ENCODE data around the gene PPP3R2.
A peak's percentile ranks its signal among the peaks of the same experiment; 100 is the strongest.

Gene PPP3R2

DNA sequence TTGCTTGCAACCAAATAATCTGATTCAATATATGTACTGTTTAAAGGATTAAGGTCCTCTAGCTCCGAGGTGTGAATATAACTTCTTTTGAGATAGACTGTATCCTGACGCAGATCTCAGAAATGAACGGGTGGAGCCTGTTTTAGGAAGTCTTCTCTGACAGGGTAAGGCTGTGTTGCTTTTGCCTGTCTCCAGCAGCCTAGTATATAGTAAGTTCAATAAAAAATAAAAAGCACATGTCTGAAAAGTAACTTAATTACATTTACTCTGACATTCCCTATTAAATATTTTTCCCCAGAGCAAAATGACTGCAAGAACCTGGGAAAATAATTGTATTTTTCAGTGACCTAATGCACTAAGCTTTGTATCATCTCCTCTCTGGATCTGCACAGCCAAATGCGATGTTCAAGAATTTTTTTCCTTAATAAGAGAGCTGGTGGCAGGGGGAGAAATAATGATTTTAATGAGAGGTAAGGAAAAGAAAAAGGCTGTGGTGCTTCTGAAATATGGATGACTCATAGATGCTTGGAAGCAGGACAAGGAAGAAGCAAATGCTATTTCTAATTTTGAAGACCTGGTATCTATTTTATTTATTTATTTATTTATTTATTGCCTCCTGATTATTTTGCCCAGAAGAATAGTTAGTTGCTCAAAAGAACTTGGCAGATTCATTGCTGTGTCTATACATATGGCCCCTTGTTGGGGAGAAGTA, 7.3 kb downstream of the PPP3R2 start:
- Histone ChIP-seq H3K36me3 (replicated peaks) (no peaks in the 10 kb centered on the region), H3K27me3 (replicated peaks) (no peaks in the 10 kb centered on the region), H3K27ac (no peak overlapping the region), H3K4me3 (ENCODE audit: low read depth, low read length) (no peak overlapping the region)
- no peak for DNase-seq
- in situ Hi-C loops (cut with HindIII; ENCODE audit: low pct_ligation_motif_present, low sequenced_read_pairs) = no loop called here
- TF ChIP-seq CTCF (IDR thresholded peaks at IDR 0.05; ENCODE audit: low read depth, low read length, missing control alignments) = no peak

DNA sequence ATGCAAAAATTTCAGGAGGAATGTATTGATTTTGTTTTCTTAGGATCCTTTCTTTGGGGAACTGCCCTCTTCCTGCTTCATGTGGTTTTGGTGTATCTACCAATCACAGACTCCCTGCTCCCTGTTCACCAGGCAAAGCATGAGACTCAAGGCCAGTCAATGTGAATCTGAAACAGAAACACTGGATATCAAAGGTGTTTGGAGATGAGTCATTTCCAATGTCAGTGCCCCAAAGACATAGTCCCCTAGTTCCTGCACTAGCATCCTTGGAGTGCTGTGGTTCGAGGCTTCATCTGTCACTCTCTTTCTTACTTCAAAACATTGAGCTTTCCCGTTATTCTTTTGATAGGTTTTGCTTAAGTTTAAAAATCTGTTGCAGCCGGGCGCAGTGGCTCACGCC, 8.1 kb downstream of the PPP3R2 start:
- DNase-seq = no peak
- no peak overlapping the region for H3K4me3 ChIP-seq (ENCODE audit: low read depth, low read length)
- no peaks in the 10 kb centered on the region for H3K36me3 ChIP-seq (replicated peaks)
- in situ Hi-C loops (cut with HindIII; ENCODE audit: low pct_ligation_motif_present, low sequenced_read_pairs) = no loop called here
- H3K27me3 ChIP-seq (replicated peaks) = no peaks in the 10 kb centered on the region
- no peak for TF ChIP-seq CTCF (IDR thresholded peaks at IDR 0.05; ENCODE audit: low read depth, low read length, missing control alignments)
- no peak overlapping the region for H3K27ac ChIP-seq

DNA sequence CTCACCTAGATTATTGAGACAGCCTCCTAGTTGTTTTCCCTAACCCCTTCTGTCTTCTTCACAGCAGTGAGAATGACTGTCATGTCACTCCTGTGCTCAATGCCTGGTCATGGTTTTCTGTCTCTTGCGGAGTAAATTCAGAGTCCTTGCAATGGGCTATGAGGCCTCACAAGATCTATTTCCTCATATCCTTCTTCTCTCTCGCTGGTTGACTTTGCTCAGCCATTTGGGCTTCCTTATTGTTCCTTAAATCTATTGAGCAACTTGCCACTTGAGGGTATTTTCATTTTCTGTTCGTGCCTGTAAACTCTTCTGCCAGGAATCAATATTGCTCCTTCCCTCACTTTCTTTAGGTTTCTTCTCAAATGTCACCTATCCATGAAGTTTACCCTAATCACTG, 9.0 kb downstream of the PPP3R2 start:
- TF ChIP-seq CTCF (IDR thresholded peaks at IDR 0.05; ENCODE audit: low read depth, low read length, missing control alignments) = no peak
- Histone ChIP-seq H3K27ac (no peak overlapping the region), H3K4me3 (ENCODE audit: low read depth, low read length) (no peak overlapping the region), H3K27me3 (replicated peaks) (no peaks in the 10 kb centered on the region), H3K36me3 (replicated peaks) (no peaks in the 10 kb centered on the region)
- in situ Hi-C loops (cut with HindIII; ENCODE audit: low pct_ligation_motif_present, low sequenced_read_pairs) = no loop called here
- DNase-seq = no peak

DNA sequence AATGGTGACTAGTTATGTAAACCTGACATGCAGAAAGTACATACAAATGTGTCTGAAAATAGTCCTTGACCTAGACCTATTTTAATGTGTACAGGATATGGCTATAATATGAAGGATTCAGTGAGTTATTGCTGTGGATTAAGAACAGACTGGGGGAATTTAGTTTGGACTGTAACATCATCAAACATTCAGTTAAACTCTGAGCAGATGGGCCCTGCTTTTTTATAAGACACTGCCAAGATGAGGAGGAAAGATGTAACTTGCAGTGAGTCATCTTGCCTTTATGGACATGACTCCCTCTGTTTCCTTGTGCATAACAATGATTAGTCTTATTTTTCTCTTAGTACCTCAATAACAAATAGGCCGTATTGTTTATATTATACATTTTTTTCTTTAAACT, 12.2 kb downstream of the PPP3R2 start:
- no peak for TF ChIP-seq CTCF (IDR thresholded peaks at IDR 0.05; ENCODE audit: low read depth, low read length, missing control alignments)
- DNase-seq = peak; percentile 36
- no peaks in the 10 kb centered on the region for H3K36me3 ChIP-seq (replicated peaks)
- no peaks in the 10 kb centered on the region for H3K27me3 ChIP-seq (replicated peaks)
- H3K27ac ChIP-seq = no peak overlapping the region
- no peak overlapping the region for H3K4me3 ChIP-seq (ENCODE audit: low read depth, low read length)
- in situ Hi-C loops (cut with HindIII; ENCODE audit: low pct_ligation_motif_present, low sequenced_read_pairs) = no loop called here

GRCh38 chr9:101579711-101580545, 14.8 kb downstream of the PPP3R2 start:
- H3K36me3 ChIP-seq (replicated peaks) = no peaks in the 10 kb centered on the region
- H3K27me3 ChIP-seq (replicated peaks) = no peaks in the 10 kb centered on the region
- in situ Hi-C loops (cut with HindIII; ENCODE audit: low pct_ligation_motif_present, low sequenced_read_pairs) = no loop called here
- DNase-seq = no peak
- no peak overlapping the region for H3K27ac ChIP-seq
- H3K4me3 ChIP-seq (ENCODE audit: low read depth, low read length) = no peak overlapping the region
- no peak for TF ChIP-seq CTCF (IDR thresholded peaks at IDR 0.05; ENCODE audit: low read depth, low read length, missing control alignments)
